GM12878 (cell line): ENCODE data around the gene ICAM2. TPM values are rescaled to one million over a fixed set of nuclear protein-coding genes. Genes with fewer than 3 reads are reported as not detected.
A peak's percentile ranks its signal among the peaks of the same experiment; 100 is the strongest.

Source experiments
- ATAC-seq: fragments of 200-7000 bp; cut with Tn5 transposase; 3 replicates; pipeline ENCODE4 v1.9.1; 2020; ENCODE audit warnings: mild to moderate bottlenecking, moderate library complexity
- BruUV-seq: library from RNA; stranded (reverse); fragments of 400-500 nt; replicated peaks from 2 replicates; lab custom pipeline; 2021; lab: Mats Ljungman, UMichigan
- CTCF ChIA-PET: fragments of 300-600 bp; sonication (Branson Sonifier 250); formaldehyde crosslinking; extraction: SDS; loops from one replicate; lab custom pipeline; 2021; ENCODE audit warnings: inconsistent platforms; lab: Yijun Ruan, JAX
- POLR2A ChIA-PET: fragments of 350-600 bp; formaldehyde crosslinking; extraction: SDS; loops from one replicate; lab custom pipeline; 2021; ENCODE audit warnings: inconsistent platforms; lab: Charles Lee
- RAD21 ChIA-PET: fragments of 300-600 bp; sonication (Branson Sonifier 250); formaldehyde crosslinking; loops from one replicate; lab custom pipeline; 2023; ENCODE audit warnings: antibody characterized with exemption; ENCODE audit not compliant: unreplicated experiment; lab: Charles Lee
- SMC1A ChIA-PET: fragments of 300-600 bp; sonication (Branson Sonifier 250); formaldehyde crosslinking; loops from one replicate; lab custom pipeline; 2023; ENCODE audit not compliant: unreplicated experiment, uncharacterized antibody; lab: Charles Lee
- DNase-seq: peaks from one replicate; pipeline ENCODE4 v3.0.0-alpha.2; 2011; ENCODE audit warnings: low read depth, low spot score
- FAIRE-seq: peaks from 3 replicates; lab custom pipeline; 2011; peaks lifted over from hg19 to GRCh38; lab: Jason Lieb, UNC
- H2AFZ ChIP-seq: 2 replicates; pipeline ENCODE4 v1.6.0; 2011; ENCODE audit warnings: low read depth, low read length, control low read depth; ENCODE audit not compliant: control insufficient read depth
- H3K27ac ChIP-seq: 2 replicates; pipeline ENCODE4 v1.5.1; 2011; ENCODE audit warnings: control low read depth; ENCODE audit not compliant: control insufficient read depth, insufficient read depth
- H3K27me3 ChIP-seq, 2 experiments: replicated peaks in 1 of 2; 2 replicates each; pipeline versions ENCODE4 v1.6.0 to v1.6.1; 2011; ENCODE audit warnings: low read length in 1 of 2; ENCODE audit not compliant: control insufficient read depth in 2 of 2, insufficient read depth in 2 of 2
- H3K36me3 ChIP-seq, 2 experiments: 2 replicates each; pipeline ENCODE4 v1.5.1; 2011; ENCODE audit warnings: low read length in 1 of 2; ENCODE audit not compliant: control insufficient read depth in 2 of 2, insufficient read depth in 2 of 2
- H3K4me1 ChIP-seq: 2 replicates; pipeline ENCODE4 v1.6.1; 2011; ENCODE audit warnings: mild to moderate bottlenecking, low read length, moderate library complexity, mixed read lengths; ENCODE audit not compliant: control insufficient read depth, insufficient read depth
- H3K4me2 ChIP-seq: 2 replicates; pipeline ENCODE4 v1.6.0; 2011; ENCODE audit warnings: control low read depth; ENCODE audit not compliant: control insufficient read depth, insufficient read depth
- H3K4me3 ChIP-seq: fragments of 200-600 bp; sonication (generic); 2 replicates; pipeline ENCODE4 v1.5.1; 2016
- H3K79me2 ChIP-seq: 2 replicates; pipeline ENCODE4 v1.6.0; 2011; ENCODE audit warnings: low read length; ENCODE audit not compliant: control insufficient read depth, insufficient read depth
- H3K9ac ChIP-seq: 2 replicates; pipeline ENCODE4 v1.8.0; 2011; ENCODE audit warnings: low read length, control low read depth, mixed read lengths; ENCODE audit not compliant: control insufficient read depth, insufficient read depth
- H3K9me3 ChIP-seq: replicated peaks from 3 replicates; pipeline ENCODE4 v1.5.1; 2011; ENCODE audit warnings: mild to moderate bottlenecking, low read length; ENCODE audit not compliant: control insufficient read depth, insufficient read depth
- H4K20me1 ChIP-seq: 2 replicates; pipeline ENCODE4 v1.6.0; 2011; ENCODE audit not compliant: control insufficient read depth, insufficient read depth
- CBX3 ChIP-seq: fragments of 200-600 bp; sonication (generic); IDR thresholded peaks from 2 replicates; pipeline ENCODE4 v1.6.1; 2016; ENCODE audit warnings: low read depth, borderline replicate concordance
- CEBPZ ChIP-seq: fragments of 150-350 bp; IDR thresholded peaks from 2 replicates; pipeline ENCODE4 v1.6.1; 2016; ENCODE audit warnings: low read depth, low read length
- CHD4 ChIP-seq: fragments of 200-600 bp; sonication (generic); IDR thresholded peaks from 2 replicates; pipeline ENCODE4 v1.6.1; 2016; ENCODE audit warnings: mild to moderate bottlenecking
- GATAD2B ChIP-seq: fragments of 450-650 bp; conservative IDR thresholded peaks from 2 replicates; pipeline ENCODE4 v1.6.1; 2017; ENCODE audit warnings: low read depth, mild to moderate bottlenecking, moderate library complexity
- IKZF2 ChIP-seq, 2 experiments: fragments of 450-650 bp; IDR thresholded peaks; 2 replicates each; pipeline ENCODE4 v1.6.1; 2017; ENCODE audit warnings: mild to moderate bottlenecking in 2 of 2, moderate library complexity in 2 of 2
- JUNB ChIP-seq: IDR thresholded peaks from 2 replicates; pipeline ENCODE4 v1.6.1; 2016; ENCODE audit warnings: antibody characterized with exemption, mild to moderate bottlenecking
- NFXL1 ChIP-seq: fragments of 450-650 bp; IDR thresholded peaks from 2 replicates; pipeline ENCODE4 v1.6.1; 2017; ENCODE audit warnings: antibody characterized with exemption, mild to moderate bottlenecking, borderline replicate concordance
- RAD21 ChIP-seq: IDR thresholded peaks from 2 replicates; pipeline ENCODE4 v1.6.1; 2011; ENCODE audit warnings: mild to moderate bottlenecking, low read depth, low read length, moderate library complexity; ENCODE audit not compliant: insufficient read depth
- REST ChIP-seq: IDR thresholded peaks from 2 replicates; pipeline ENCODE4 v1.6.1; 2012; ENCODE audit warnings: mild to moderate bottlenecking, low read depth, low read length
- SMC3 ChIP-seq: IDR thresholded peaks from 2 replicates; pipeline ENCODE4 v1.6.1; 2011; ENCODE audit warnings: low read length, improper control_type of control experiment, borderline replicate concordance
- TCF7 ChIP-seq: IDR thresholded peaks from 2 replicates; pipeline ENCODE4 v1.6.1; 2014; ENCODE audit warnings: antibody characterized with exemption, borderline replicate concordance
- ZNF24 ChIP-seq: fragments of 450-650 bp; IDR thresholded peaks from 2 replicates; pipeline ENCODE4 v1.6.1; 2017; ENCODE audit warnings: antibody characterized with exemption, mild to moderate bottlenecking
- WGBS: methylation state at CpG from one replicate; pipeline ENCODE4 v1.1.6; 2016; ENCODE audit warnings: low lambda C conversion rate; ENCODE audit not compliant: insufficient replicate concordance, insufficient coverage; ENCODE audit errors: missing lambda C conversion rate; 5-methylcytosine and 5-hydroxymethylcytosine counted together
- in situ Hi-C: fragments of 300-500 bp; cut with MboI; formaldehyde crosslinking; loops from 9 replicates; pipeline ENCODE4 v1.14.3; 2018; ENCODE audit warnings: mixed read lengths
- intact Hi-C: fragments of 100-400 bp; cut with micrococcal nuclease; formaldehyde crosslinking; loops from one replicate; pipeline ENCODE4 v1.14.2; 2022; ENCODE audit not compliant: unreplicated experiment
- polyA plus RNA-seq, 11 experiments: library from polyadenylated mRNA; depleted of rRNA in 4 of 11; unstranded in 6 of 11; stranded (reverse) in 5 of 11; fragments of >200 nt; fragmentation: Nextera tagmentation in 4 of 11; fragmentation: Illumina TruSeq in 1 of 11; extraction: Ambion mirVana in 4 of 11; extraction: Trizol in 1 of 11; gene quantifications; 1 replicate in 1 of 11; 2 replicates in 10 of 11; pipeline versions ENCODE4 v1.2.1 to v1.2.3, GENCODE V29; 2011 to 2016; ENCODE audit warnings: inconsistent platforms in 2 of 11, missing spikeins in 2 of 11, low read depth in 1 of 11
- total RNA-seq, 4 experiments: library from RNA; depleted of rRNA in 3 of 4; stranded (reverse); fragments of >200 nt in 3 of 4; fragmentation: Illumina TruSeq in 1 of 4; extraction: Trizol in 1 of 4; gene quantifications; 2 replicates each; pipeline versions ENCODE4 v1.2.1 to v1.2.3, GENCODE V29; 2013 to 2021
- TF ChIP-seq, protein P1 (sequence below), 3 experiments: IDR thresholded peaks in 2 of 3; conservative IDR thresholded peaks in 1 of 3; 2 replicates each; pipeline ENCODE4 v1.5.1; 2011; ENCODE audit warnings: low read depth in 3 of 3, low read length in 3 of 3, mild to moderate bottlenecking in 3 of 3, control low read depth in 2 of 3, moderate library complexity in 2 of 3, inconsistent platforms in 1 of 3, mixed read lengths in 1 of 3; ENCODE audit not compliant: control insufficient read depth in 2 of 3, insufficient read depth in 1 of 3; ENCODE audit errors: extremely low read depth in 1 of 3

Gene ICAM2
- total and polyA plus RNA-seq, 10 of the 15 experiments (the other 5 are each of a cell fraction or from before 2014, with no cell fraction given): 23.6 to 108 (median 58.1) TPM

- TF ChIP-seq CEBPZ (no peak), CBX3 (no peak), NFXL1 (no peak), IKZF2 (IDR thresholded peaks at IDR 0.05) (no peak), TCF7 (no peak), GATAD2B (no peak), CHD4 (no peak)
- TF ChIP-seq, all 136 proteins: peak for 0
Measured at GRCh38 chr17:64064331-64064730, 43.9 kb upstream of the ICAM2 start (continued).

GRCh38 chr17:64063766-64064224, 43.4 kb upstream of the ICAM2 start:
- Histone ChIP-seq H3K4me3 (no peak overlapping the region), H3K4me2 (no peak overlapping the region), H3K36me3 (peaks cover 6 to 21% of the 10 kb centered on the region in 2 experiments), H3K27me3 (no peaks in the 10 kb centered on the region), H2AFZ (no peak overlapping the region), H3K79me2 (no peaks in the 10 kb centered on the region), H4K20me1 (no peaks in the 10 kb centered on the region), H3K9ac (no peak overlapping the region), H3K27ac (peak overlapping the region; percentile 54; the same call in 1 of the 2 replicates), H3K4me1 (peaks cover 37% of the 10 kb centered on the region), H3K9me3 (no peaks in the 10 kb centered on the region; the same call in 2 of the 3 replicates)
- ATAC-seq: peak; percentile 51
- 88% methylated on average over 16 of the region's 16 CpGs for WGBS
- SMC1A ChIA-PET: interaction anchor here (0.7 to 10.0 kb wide), 8 partner anchors 12 to 117 kb away, joined by 3 to 151 read pairs (median 6); partner anchors contain the start of gene ERN1
- TF ChIP-seq JUNB (no peak), SMC3 (peak; percentile 67), REST (no peak), ZNF24 (no peak), RAD21 (peak; percentile 63)
- TF ChIP-seq, protein P1, sequence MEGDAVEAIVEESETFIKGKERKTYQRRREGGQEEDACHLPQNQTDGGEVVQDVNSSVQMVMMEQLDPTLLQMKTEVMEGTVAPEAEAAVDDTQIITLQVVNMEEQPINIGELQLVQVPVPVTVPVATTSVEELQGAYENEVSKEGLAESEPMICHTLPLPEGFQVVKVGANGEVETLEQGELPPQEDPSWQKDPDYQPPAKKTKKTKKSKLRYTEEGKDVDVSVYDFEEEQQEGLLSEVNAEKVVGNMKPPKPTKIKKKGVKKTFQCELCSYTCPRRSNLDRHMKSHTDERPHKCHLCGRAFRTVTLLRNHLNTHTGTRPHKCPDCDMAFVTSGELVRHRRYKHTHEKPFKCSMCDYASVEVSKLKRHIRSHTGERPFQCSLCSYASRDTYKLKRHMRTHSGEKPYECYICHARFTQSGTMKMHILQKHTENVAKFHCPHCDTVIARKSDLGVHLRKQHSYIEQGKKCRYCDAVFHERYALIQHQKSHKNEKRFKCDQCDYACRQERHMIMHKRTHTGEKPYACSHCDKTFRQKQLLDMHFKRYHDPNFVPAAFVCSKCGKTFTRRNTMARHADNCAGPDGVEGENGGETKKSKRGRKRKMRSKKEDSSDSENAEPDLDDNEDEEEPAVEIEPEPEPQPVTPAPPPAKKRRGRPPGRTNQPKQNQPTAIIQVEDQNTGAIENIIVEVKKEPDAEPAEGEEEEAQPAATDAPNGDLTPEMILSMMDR (IDR thresholded peaks at IDR 0.05 in 2 of 3, conservative IDR thresholded peaks at IDR 0.05 in 1 of 3; ENCODE audit: control insufficient read depth in 2 of 3, extremely low read depth in 1 of 3, insufficient read depth in 1 of 3, low read depth in 3 of 3, low read length in 3 of 3): peak; percentile 40 to 49 (median 45)
- POLR2A ChIA-PET: interaction anchor here (0.7 to 4.6 kb wide), 5 partner anchors 11 to 69 kb away, joined by 4 to 29 read pairs (median 5); partner anchors contain the start of gene ERN1
- RAD21 ChIA-PET: interaction anchor here (0.6 to 7.4 kb wide), 8 partner anchors 10 to 82 kb away, joined by 3 to 120 read pairs (median 6); partner anchors contain the start of genes ERN1 and ICAM2
- in situ Hi-C loops (no loop called here), intact Hi-C loops (loop anchor here (2.0 kb wide), 1 partner anchor 67 kb away; the partner anchor contains the start of gene ERN1)
- DNase-seq: no peak
- no TSS peak for BruUV-seq
- no peak for FAIRE-seq
- CTCF ChIA-PET: interaction anchor here (0.6 to 8.9 kb wide), 17 partner anchors 11 to 145 kb away, joined by 3 to 140 read pairs (median 4); partner anchors contain the start of gene ERN1
